HAP-1 (cell line): ENCODE results near the gene LHFPL5.

Experiments
- DNase-seq, 2 experiments: peaks; one replicate each; pipeline ENCODE4 v3.0.0-alpha.2; 2016 to 2020; ENCODE audit warnings: low spot score in 2 of 2
- H3K27me3 ChIP-seq: fragments of 250-450 bp; sonication (Bioruptor Pico); 2 replicates; pipeline ENCODE4 v1.5.1; 2020; ENCODE audit warnings: low read depth, mild to moderate bottlenecking, moderate library complexity
- H3K36me3 ChIP-seq: fragments of 250-450 bp; sonication (Bioruptor Pico); replicated peaks from 2 replicates; pipeline ENCODE4 v1.5.1; 2020; ENCODE audit warnings: mild to moderate bottlenecking
- H3K4me1 ChIP-seq: fragments of 250-450 bp; sonication (Bioruptor Pico); 2 replicates; pipeline ENCODE4 v1.5.1; 2020; ENCODE audit warnings: mild to moderate bottlenecking
- H3K4me3 ChIP-seq: fragments of 250-450 bp; sonication (Bioruptor Pico); 2 replicates; pipeline ENCODE4 v1.5.1; 2020; ENCODE audit warnings: mild to moderate bottlenecking, moderate library complexity
- H3K9me3 ChIP-seq: fragments of 250-450 bp; sonication (Bioruptor Pico); 2 replicates; pipeline ENCODE4 v1.5.1; 2020; ENCODE audit warnings: mild to moderate bottlenecking, moderate library complexity
- in situ Hi-C: fragments of 300-500 bp; cut with MboI; formaldehyde crosslinking; loops from 3 replicates; pipeline ENCODE4 v1.14.3; 2020; ENCODE audit warnings: low sequenced_read_pairs, inconsistent platforms, mixed read lengths

Gene LHFPL5

GRCh38 chr6:35850208-35850607, 45.1 kb downstream of the LHFPL5 start:
- Histone ChIP-seq H3K9me3 (no peaks in the 10 kb centered on the region; the same call in 1 of the 2 replicates), H3K4me3 (no peak overlapping the region), H3K4me1 (no peaks in the 10 kb centered on the region), H3K36me3 (peaks cover 81% of the 10 kb centered on the region), H3K27me3 (no peaks in the 10 kb centered on the region)
- in situ Hi-C loops: no loop called here
- no peak for DNase-seq

- H3K4me3 ChIP-seq: no peak overlapping the region
- no peaks in the 10 kb centered on the region for H3K27me3 ChIP-seq
- no peaks in the 10 kb centered on the region; the same call in 1 of the 2 replicates for H3K9me3 ChIP-seq
- H3K36me3 ChIP-seq: peaks cover 100% of the 10 kb centered on the region
- no peak for DNase-seq
- in situ Hi-C loops: no loop called here
- H3K4me1 ChIP-seq: peaks cover 3% of the 10 kb centered on the region
Measured at GRCh38 chr6:35852994-35853393, 47.8 kb downstream of the LHFPL5 start.

- H3K4me1 ChIP-seq: peaks cover 11% of the 10 kb centered on the region
- DNase-seq: no peak
- H3K9me3 ChIP-seq: no peaks in the 10 kb centered on the region
- H3K4me3 ChIP-seq: no peak overlapping the region
- H3K27me3 ChIP-seq: no peaks in the 10 kb centered on the region
- in situ Hi-C loops: no loop called here
- H3K36me3 ChIP-seq: peaks cover 92% of the 10 kb centered on the region
Measured at GRCh38 chr6:35856250-35856649, 51.1 kb downstream of the LHFPL5 start.

- Histone ChIP-seq H3K9me3 (no peaks in the 10 kb centered on the region), H3K27me3 (no peaks in the 10 kb centered on the region), H3K4me3 (no peak overlapping the region), H3K36me3 (peaks cover 84% of the 10 kb centered on the region), H3K4me1 (peaks cover 11% of the 10 kb centered on the region)
- no peak for DNase-seq
- in situ Hi-C loops: no loop called here
Measured at GRCh38 chr6:35857853-35858252, 52.7 kb downstream of the LHFPL5 start.

- no peaks in the 10 kb centered on the region for H3K27me3 ChIP-seq
- H3K4me3 ChIP-seq: no peak overlapping the region
- no peak for DNase-seq
- H3K4me1 ChIP-seq: peaks cover 11% of the 10 kb centered on the region
- peaks cover 81% of the 10 kb centered on the region for H3K36me3 ChIP-seq
- no peaks in the 10 kb centered on the region for H3K9me3 ChIP-seq
- in situ Hi-C loops: no loop called here
Measured at GRCh38 chr6:35859367-35859766, 54.2 kb downstream of the LHFPL5 start.
